GM19023 (cell line): ENCODE measurements around the gene USP32.
"Not testable (repeated sequence)": the region's sequence is repeated elsewhere in the genome, so short reads cannot be mapped to it uniquely, and the experiment has no call there.

Experiments used
- ATAC-seq: cut with Tn5 transposase; IDR thresholded peaks from one replicate; pipeline ENCODE4 v1.9.1; 2021; ENCODE audit warnings: mild to moderate bottlenecking, moderate library complexity; ENCODE audit not compliant: unreplicated experiment

The USP32 gene

DNA sequence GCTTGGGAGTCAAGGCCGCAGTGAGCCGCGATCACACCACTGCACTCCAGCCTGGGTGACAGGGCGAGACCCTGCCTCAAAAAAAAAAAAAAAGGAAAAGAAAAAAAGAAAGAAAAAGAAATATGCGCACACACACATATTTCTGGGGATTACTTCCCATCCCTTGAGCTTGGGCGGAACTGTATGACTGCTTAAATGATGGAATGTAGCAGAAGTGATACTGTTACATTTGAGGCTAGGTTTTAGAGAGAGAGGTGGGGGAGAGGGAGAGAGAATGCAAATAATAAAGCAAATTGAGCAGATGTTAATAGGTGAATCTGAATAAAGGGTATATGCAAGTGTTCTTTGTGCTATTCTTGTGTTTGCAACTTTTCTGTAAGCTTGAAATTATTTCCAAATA is 12.0 kb upstream of the USP32 start:
- ATAC-seq = no peak

DNA sequence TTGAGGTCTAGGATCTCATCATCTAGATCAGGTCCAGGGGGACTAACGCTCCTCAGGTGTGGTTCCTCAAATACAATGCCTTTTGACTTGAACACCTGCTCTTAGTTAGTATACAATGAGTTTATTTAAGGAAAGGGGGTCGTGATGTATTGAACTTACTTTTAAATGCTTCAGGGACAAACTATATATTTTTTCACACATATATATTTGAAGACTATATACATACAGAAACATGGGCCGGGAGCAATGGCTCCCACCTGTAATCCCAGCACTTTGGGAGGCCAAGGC is 11.5 kb upstream of the USP32 start:
- ATAC-seq = no peak

DNA sequence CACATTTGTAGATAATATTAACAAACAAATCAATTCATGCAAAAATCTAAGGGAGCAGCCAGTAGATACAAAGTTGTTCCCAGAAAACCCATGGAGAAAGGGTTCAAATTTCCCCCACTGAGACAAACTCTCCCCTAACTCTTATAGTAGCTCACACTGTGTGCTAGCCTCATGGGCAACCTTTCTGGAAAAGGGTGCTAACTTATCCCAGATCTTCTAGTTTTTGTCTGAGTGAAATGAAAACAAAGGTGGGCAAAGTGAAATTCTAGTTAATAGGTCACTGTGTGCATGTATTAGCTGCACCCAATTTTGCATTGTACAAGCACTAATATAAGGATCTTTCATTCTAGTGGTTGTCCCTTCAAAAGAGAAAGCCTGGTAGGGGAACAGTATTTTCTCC is 9.9 kb upstream of the USP32 start:
- ATAC-seq = no peak

DNA sequence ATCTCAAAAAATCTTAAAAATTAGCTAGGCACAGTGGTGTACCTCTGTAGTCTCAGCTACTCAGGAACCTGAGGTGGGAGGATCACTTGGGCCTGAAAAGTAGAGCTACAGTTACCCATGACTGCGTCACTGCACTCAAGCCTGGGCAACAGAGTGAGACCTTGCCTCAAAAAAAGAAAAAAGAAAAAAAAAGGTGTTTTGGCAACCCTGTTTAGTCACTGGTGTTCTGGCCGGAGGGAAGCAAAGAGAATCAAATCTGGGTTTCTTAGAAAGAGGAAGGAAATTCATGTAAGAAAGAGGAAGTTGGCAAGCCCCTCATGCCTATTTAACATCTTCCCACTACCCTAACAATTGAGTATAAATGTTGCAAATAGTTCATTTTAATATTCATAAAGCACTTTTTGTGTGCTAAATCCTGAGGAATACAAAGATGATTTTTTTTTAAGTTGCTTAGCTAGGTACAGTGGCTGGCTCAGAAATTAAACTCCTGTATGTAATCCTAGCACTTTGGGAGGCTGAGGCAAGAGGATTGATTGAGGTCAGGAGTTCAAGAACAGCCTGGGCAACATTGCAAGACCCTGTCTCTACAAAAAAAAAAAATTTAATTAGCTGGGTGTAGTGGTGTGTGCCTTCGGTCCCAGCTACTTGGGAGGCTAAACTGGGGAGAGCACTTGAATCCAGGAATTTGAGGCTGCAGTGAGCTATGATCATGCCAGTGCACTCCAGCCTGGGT is 6.5 kb upstream of the USP32 start:
- ATAC-seq = no peak

DNA sequence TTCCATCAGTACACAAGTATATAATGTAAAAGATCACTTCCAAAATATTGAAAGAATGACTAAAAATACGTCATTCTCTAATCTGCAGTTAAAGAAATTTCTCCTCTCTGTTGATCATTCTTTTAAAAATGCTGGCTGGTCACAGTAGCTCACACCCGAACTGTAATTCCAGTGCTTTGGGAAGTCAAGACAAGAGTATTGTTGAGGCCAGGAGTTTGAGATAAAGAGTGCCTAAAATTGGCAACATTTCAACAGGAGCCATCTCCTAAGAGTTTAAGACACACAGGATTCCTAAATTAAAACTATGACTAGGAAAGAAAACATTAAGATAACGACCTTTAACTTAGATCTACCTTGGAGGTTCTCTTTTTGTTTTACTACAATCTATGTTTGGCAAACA is 4.5 kb upstream of the USP32 start:
- no peak for ATAC-seq

DNA sequence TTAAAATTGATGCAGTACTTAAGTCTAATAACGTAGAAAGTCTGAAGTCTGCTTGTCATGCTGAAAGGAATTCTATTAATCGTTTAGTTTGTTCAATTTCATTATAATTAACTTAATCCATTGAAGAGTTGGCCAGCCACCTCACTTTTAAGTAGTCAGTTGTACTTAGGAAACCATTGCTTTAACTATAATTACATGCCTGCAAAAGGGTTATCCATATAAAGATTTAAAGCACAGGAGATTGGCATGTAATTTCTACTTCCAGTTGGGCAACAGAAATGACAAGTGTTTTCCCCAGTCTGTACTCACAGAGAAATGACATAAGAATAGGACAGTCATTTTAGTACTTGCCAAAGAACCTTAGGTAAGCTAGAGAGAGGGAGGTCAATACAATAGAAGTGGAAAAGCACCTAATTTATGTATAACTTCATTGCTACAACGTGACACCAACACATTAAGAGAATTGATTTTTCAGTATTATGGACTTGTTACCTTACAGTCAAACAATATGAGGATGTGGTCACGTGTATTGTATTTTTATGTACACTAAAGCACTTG is 3.7 kb upstream of the USP32 start:
- ATAC-seq = no peak

DNA sequence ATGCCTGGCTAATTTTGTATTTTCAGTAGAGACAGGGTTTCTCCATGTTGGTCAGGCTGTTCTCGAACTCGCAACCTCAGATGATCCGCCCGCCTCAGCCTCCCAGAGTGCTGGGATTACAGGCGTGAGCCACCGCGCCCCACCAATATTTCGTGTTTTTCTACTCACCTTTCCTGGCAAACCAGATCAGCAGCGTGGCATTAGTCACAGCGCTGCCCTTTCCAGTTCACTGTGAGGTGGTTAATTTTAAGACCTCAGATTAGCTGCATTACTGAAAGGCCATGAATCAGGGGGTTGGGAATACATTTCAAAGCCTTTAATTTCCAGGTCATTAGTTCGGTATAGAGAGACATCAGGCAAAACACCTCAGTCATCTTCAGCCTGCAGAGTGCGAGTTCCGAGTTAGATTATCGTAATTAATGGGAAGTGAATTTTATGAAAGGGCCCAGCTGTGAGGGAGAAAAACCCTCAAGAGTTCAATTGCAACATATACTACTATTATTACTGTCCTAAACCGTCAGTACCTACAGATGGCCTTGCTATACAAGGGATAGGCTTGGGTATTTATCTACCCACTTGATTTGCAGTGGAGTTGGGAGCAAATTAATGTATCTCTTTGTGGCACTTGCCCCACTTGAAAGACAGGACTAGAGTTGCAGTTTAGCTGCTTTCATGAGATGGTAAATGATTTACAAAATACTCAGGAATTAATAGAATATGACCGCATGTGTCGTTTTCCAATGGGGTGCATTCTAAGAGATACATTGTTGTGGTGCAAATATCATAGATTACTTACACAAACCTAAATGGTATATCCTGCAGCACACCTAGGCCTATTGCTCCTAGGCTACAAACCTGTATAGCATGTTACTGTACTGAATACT is 2.1 kb upstream of the USP32 start:
- ATAC-seq = no peak

DNA sequence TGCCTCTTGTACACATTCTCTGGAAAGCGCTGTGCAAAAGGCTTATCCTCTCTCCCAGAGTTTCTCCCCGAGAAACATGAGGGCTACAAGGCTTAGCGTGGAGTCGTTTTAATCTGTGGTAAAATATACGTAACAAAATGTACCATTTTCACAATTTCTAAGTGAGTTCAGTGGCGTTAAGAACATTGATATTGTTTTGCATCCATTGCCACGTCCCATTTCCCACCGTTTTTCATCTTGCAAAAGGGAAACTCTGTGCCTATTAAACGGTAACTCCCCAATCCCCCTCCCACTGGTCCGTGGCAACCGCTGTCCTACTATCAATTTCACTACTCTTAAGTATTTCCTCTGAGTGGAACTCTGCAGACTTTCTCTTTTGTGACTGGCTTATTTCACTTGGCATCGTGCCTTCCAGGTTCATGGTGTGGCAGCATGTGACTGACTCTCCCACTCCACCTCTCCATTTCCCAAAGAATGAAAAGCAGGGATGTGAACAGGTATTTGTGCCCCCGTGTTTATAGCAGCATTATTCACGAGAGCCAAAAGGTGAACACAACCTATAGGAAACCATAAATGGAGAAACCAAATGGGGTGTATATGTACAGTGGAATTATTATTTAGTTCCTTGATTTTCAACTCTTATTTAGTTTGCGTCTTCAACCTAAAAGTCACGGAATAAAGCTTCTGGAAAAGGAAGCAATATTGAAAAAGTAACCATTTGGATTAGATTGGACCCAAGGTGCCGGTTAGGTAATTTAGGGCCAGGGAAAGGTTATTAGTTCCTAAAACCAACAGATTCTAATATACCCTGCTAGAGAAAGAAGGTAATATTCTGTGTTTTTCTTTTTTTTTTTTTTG is 1.1 kb upstream of the USP32 start:
- no peak for ATAC-seq

DNA sequence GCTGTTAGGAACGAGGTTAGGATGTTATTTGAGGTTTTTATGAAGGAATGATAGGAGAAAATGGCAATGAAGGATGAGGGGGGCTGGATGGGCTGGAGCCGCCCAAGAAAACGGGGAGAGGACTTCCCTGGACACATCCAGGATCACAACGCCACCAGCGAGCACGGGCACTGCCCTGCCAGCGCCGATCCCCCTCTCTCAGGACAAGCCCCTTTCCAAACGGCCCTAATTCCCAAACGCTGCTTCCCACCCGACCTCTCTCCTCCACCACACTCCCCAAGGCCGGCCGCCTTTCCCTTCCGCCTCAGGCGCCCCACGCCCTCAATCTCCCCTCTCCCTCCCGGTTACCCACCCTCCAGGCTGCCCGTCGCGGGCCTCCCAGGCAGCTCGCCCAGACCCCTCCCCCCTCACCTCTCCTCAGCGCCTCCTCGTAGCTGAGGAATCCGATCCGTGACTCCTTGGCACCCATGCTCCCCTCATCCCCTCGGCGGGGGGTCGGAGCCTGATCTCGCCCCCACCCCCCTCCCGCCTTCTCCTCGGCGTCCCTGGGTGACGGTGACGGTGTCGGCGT is 377 bp downstream of the USP32 start:
- ATAC-seq = peak; percentile 35

DNA sequence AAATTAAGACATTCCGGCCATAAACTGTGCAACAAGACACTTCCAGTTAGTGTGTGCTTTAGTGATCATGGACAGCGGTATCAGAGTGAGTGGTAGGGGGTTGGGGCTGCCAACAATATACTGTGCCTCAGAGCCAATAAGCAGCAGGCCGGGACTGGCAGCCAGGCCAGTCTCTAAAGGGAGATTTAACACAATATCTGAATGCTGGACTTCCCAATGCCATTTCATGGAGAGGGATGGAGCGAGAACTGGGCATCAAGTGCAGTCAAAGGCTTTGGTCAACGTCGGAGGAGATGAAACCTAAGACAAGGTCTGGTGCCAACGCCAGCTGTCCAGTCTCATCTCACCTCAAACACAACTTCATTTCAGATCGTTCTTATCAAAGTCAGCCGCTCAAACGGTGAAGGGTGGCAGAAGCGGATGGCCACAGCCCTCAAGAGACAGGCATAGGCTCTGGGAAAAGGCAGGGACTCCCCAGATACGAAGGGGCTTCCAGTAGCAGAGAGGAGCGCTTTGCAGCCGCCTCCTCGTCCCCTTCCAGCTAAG is 935 bp downstream of the USP32 start:
- no peak for ATAC-seq

DNA sequence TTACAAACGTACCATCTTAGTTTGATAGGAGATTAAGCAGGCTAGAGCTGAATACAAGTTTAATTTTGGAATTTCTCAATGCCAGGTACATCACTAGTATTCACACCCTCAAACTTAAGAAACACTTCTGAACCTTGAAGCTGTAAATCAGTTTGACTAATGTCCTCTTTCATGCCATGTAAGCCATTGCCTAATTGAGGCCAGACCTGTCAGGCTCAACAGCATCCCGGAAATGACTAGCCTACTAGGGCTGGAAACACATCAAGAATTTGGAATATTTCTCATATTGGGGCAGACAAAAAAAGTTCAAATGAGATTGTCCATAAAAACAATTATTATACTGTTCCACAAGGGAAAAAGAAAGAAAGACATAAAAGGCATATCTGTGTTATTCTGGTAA is 1.7 kb downstream of the USP32 start:
- ATAC-seq = no peak

DNA sequence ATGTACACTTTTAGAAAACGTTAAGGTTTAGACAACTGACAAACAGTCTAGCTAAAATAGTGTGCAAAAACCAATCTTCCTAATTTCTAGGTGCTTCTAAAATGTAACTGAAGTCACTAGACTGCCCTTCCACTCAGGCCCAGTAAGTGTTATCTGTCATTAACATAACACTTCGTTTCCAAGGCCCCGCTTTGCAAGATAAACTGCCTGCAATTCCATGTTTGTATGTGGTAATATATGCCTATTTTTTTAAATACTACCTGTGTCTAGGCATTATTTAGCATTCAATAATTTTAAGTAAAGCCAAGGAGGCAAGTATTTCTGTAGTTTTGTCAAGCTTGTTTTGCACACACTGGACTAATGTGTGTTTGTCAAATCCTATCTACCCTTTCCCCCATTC is 3.2 kb downstream of the USP32 start:
- ATAC-seq = no peak

DNA sequence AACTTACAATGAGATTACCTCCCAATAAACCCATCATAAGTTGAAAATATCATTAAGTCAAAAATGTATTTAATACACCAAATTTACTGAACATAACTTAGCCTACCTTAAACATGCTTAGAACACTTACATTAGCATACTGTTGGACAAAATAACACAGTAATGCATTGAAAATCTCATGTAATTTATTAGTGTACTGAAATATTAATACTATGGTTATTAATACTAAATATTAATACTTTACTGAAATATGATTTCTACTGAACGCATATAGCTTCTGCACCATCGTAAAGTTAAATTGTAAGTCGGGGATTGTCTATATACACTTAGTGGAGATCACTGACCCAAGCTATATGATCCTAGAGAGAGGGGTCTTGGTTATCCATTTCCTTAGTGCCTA is 4.3 kb downstream of the USP32 start:
- ATAC-seq = no peak

DNA sequence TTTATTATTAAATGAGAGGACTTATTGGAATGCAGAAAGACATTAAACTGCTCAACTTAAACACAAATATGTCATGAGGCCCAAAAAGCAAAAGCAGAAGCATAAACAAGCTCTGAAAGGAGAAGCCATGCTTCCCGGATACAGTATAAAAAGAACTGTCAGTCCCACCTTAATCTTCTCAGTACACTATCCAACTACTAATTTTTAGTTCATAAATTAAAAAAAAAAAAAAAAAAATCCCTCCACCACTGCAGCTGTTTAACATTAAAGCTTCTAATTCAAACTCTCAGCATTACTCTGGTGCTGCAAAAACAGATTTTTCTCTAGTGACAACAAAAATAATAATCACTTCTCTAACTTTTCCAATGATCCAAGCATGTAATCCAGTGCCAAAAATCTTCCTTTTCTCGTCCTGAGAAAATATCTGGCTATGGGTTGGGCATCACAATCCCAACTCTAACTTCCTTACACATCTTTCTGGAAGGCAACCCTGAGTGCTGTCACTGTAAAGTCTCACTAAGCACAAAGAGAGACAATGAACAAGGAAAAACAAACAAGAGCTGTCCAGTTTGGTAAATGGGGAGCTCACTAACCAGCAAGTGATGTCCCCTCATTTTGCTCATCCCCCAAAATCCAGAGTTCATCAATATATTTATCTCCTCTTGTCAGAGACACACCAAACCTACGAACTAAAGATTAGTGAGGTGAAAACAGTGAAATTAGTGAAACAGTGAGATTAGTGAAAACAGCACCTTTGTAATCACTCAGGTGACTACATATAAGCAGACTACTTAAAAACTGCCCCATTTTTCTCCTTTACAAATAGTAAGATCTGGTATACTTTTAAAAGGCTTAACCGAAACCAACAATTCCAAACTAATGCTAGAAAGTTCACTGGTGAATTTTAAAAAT is 5.5 kb downstream of the USP32 start:
- ATAC-seq = no peak

DNA sequence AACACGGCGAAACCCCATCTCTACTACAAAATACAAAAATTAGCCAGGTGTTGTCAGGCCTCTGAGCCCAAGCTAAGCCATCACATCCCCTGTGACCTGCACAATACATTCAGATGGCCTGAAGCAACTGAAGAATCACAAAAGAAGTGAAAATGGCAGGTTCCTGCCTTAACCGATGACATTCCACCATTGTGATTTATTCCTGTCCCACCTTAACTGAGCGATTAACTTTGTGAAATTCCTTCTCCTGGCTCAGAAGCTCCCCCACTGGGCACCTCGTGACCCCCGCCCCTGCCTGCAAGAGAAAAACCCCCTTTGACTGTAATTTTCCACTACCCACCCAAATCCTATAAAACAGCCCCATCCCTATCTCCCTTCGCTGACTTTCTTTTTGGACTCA is 7.0 kb downstream of the USP32 start:
- ATAC-seq = not testable (repeated sequence)

DNA sequence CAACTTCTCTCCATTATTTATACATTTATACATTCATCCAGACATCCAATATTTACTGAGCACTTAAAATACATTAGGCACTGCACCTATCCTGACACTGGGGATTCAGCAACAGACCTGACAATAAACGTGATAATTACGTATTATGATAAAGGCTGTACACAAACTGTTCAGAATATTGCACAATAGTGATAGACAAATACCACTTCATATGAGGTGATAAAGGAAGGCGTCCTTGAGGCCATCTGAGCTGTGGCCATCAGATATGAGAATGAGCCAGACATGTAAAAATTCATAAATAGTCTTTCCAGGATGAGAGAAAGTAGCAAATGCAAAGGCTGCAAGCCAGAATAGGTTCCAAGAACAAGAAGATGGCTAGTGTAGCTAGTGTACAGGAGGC is 8.6 kb downstream of the USP32 start:
- no peak for ATAC-seq

DNA sequence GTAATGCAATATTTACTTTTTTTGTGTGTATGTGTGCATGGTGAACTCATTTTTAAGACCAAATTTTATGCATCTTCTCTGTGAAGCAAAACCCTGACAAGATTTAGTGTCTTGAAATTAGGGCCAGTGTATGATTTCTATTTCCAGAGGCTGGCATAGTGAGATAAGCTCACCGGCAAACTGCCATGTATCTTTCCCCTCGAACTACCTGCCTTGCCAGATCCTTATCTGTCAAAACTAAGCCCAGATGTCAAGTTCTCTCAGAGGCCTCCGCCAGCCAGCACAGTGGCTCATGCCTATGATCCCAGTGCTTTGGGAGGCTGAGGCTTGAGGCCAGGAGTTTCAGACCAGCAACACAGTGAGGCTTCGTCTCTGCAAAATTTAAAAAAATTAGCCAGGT is 10.0 kb downstream of the USP32 start:
- ATAC-seq = no peak

DNA sequence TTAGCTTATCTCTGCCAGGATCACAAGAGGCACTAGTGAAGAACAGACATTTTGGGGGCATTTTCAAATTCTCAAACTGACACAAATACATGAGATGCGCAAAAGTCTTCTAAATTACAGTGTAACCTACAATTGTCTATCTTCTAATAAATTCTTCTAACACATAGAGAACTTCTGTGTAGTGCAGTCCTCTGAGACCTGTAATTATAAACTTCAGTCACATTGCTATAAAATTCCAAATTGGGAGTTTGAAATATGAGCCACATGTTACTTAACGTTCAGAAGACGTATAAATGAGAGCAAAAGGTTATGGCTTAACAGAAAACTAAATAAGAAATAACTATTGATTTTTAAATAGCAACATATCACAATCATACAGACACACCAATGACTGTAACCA is 12.5 kb downstream of the USP32 start:
- ATAC-seq = not testable (repeated sequence)

DNA sequence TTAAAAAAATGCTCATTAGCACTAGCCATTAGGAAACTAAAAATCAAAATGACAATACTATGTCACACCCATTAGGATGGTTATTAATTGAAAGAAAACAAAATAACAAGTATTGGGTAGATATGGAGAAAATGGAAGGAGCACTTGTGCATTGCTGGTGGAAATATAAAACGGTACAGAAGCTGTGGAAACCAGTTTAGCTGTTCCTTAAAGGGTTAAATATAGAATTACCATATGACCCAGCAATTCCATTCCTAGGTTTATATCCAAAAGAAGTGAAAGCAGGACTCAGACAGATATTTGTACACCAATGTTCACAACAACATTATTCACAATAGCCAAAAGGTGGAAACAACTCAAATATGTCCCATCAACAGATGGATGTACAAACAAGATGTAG is 13.7 kb downstream of the USP32 start:
- ATAC-seq = not testable (repeated sequence)
